ENCODE results near the gene LRRC71. TPM values are rescaled to one million over a fixed set of nuclear protein-coding genes. Genes with fewer than 3 reads are reported as not detected.

The LRRC71 gene
- total and polyA plus RNA-seq, 2 donors (not counting 1 experiment from before 2014, with no cell fraction given): not detected

GRCh38 chr1:156958247-156958714 lies 37.8 kb downstream of the LRRC71 start:
- Histone ChIP-seq H2AFZ (ENCODE audit: insufficient read depth, low read depth, low read length, poor library complexity, severe bottlenecking) (no peak overlapping the region), H3K27ac (ENCODE audit: low read length in 2 of 2) (no peak overlapping the region), H3K4me1 (ENCODE audit: control insufficient read depth in 2 of 2, insufficient read depth in 2 of 2, low read length in 2 of 2) (peaks cover 7 to 10% of the 10 kb centered on the region in 2 donors), H3K4me3 (ENCODE audit: control extremely low read depth in 1 of 5, extremely low read depth in 1 of 5, insufficient read depth in 1 of 5, low read depth in 2 of 5, low read length in 4 of 5) (no peak overlapping the region), H3K9ac (ENCODE audit: low read length) (no peak overlapping the region), H3K79me2 (ENCODE audit: control insufficient read depth, insufficient read depth, low read length) (no peaks in the 10 kb centered on the region), H3K36me3 (replicated peaks in 1 of 2; ENCODE audit: control extremely low read depth in 1 of 2, control insufficient read depth in 1 of 2, extremely low read depth in 1 of 2, insufficient read depth in 2 of 2, low read length in 1 of 2) (peaks cover 0 to 3% of the 10 kb centered on the region in 2 experiments), H3K4me2 (replicated peaks; ENCODE audit: low read depth, low read length, poor library complexity, severe bottlenecking) (no peak overlapping the region), H3K27me3 (replicated peaks in 1 of 4; ENCODE audit: control extremely low read depth in 1 of 4, control insufficient read depth in 3 of 4, insufficient read depth in 4 of 4, low read length in 3 of 4) (peaks cover 0 to 4% (median 0%) of the 10 kb centered on the region in 4 experiments), H4K20me1 (ENCODE audit: control insufficient read depth, insufficient read depth, low read length, poor library complexity, severe bottlenecking) (no peaks in the 10 kb centered on the region), H3K9me3 (ENCODE audit: control extremely low read depth in 1 of 3, control insufficient read depth in 2 of 3, insufficient read depth in 1 of 3, low read length in 2 of 3) (peaks cover 0 to 9% (median 9%) of the 10 kb centered on the region in 3 donors)
- no peaks in the 10 kb centered on the region for H3K9me3 Mint-ChIP-seq (ENCODE audit: insufficient read depth)
- no peak overlapping the region for H3K4me3 Mint-ChIP-seq
- ChIA-PET POLR2A (no interaction called here), CTCF (no interaction called here)
- no peak for TF ChIP-seq EZH2 (IDR thresholded peaks at IDR 0.05; ENCODE audit: borderline replicate concordance, insufficient read depth, low read depth, low read length, poor library complexity, severe bottlenecking)
- TF ChIP-seq CTCF (IDR thresholded peaks at IDR 0.05): no peak
- no CpG with 5 or more reads among the region's 2 CpGs for WGBS (ENCODE audit: insufficient coverage)
- H3K4me1 Mint-ChIP-seq: peaks cover 15% of the 10 kb centered on the region
- no peaks in the 10 kb centered on the region for H3K27me3 Mint-ChIP-seq
- ATAC-seq (ENCODE audit: low read depth) (no peak), DNase-seq (no peak)
- intact Hi-C loops (cut with micrococcal nuclease): no loop called here
- H3K27ac Mint-ChIP-seq: no peak overlapping the region

GRCh38 chr1:156959414-156959813 lies 39.0 kb downstream of the LRRC71 start:
- WGBS (ENCODE audit: insufficient coverage): no CpG with 5 or more reads among the region's 2 CpGs
- H3K27ac Mint-ChIP-seq: no peak overlapping the region
- H3K27me3 Mint-ChIP-seq: no peaks in the 10 kb centered on the region
- Histone ChIP-seq H3K79me2 (ENCODE audit: control insufficient read depth, insufficient read depth, low read length) (no peaks in the 10 kb centered on the region), H3K4me2 (replicated peaks; ENCODE audit: low read depth, low read length, poor library complexity, severe bottlenecking) (no peak overlapping the region), H4K20me1 (ENCODE audit: control insufficient read depth, insufficient read depth, low read length, poor library complexity, severe bottlenecking) (no peaks in the 10 kb centered on the region), H3K36me3 (replicated peaks in 1 of 2; ENCODE audit: control extremely low read depth in 1 of 2, control insufficient read depth in 1 of 2, extremely low read depth in 1 of 2, insufficient read depth in 2 of 2, low read length in 1 of 2) (peaks cover 0 to 3% of the 10 kb centered on the region in 2 experiments), H3K9ac (ENCODE audit: low read length) (no peak overlapping the region), H2AFZ (ENCODE audit: insufficient read depth, low read depth, low read length, poor library complexity, severe bottlenecking) (no peak overlapping the region), H3K9me3 (ENCODE audit: control extremely low read depth in 1 of 3, control insufficient read depth in 2 of 3, insufficient read depth in 1 of 3, low read length in 2 of 3) (peaks cover 0 to 12% (median 9%) of the 10 kb centered on the region in 3 donors), H3K27me3 (replicated peaks in 1 of 4; ENCODE audit: control extremely low read depth in 1 of 4, control insufficient read depth in 3 of 4, insufficient read depth in 4 of 4, low read length in 3 of 4) (peaks cover 0 to 4% (median 0%) of the 10 kb centered on the region in 4 experiments), H3K4me3 (ENCODE audit: control extremely low read depth in 1 of 5, extremely low read depth in 1 of 5, insufficient read depth in 1 of 5, low read depth in 2 of 5, low read length in 4 of 5) (no peak overlapping the region), H3K27ac (ENCODE audit: low read length in 2 of 2) (no peak overlapping the region), H3K4me1 (ENCODE audit: control insufficient read depth in 2 of 2, insufficient read depth in 2 of 2, low read length in 2 of 2) (peaks cover 16 to 19% of the 10 kb centered on the region in 2 donors)
- ChIA-PET CTCF (no interaction called here), POLR2A (no interaction called here)
- no peaks in the 10 kb centered on the region for H3K9me3 Mint-ChIP-seq (ENCODE audit: insufficient read depth)
- no peak for TF ChIP-seq EZH2 (IDR thresholded peaks at IDR 0.05; ENCODE audit: borderline replicate concordance, insufficient read depth, low read depth, low read length, poor library complexity, severe bottlenecking)
- no peak for TF ChIP-seq CTCF (IDR thresholded peaks at IDR 0.05)
- intact Hi-C loops (cut with micrococcal nuclease): no loop called here
- H3K4me1 Mint-ChIP-seq: peaks cover 26% of the 10 kb centered on the region
- DNase-seq: no peak
- H3K4me3 Mint-ChIP-seq: no peak overlapping the region
- ATAC-seq (ENCODE audit: low read depth): no peak
